Neural cell (in vitro differentiated cells): ENCODE results near the gene MECR. TPM values are rescaled to one million over a fixed set of nuclear protein-coding genes. Genes with fewer than 3 reads are reported as not detected.

ENCODE experiments used
- H2AFZ ChIP-seq: fragments of 200-600, 300-800 bp; sonication (generic), shearing (Covaris generic); 2 replicates; pipeline ENCODE4 v1.6.0; 2014; ENCODE audit warnings: low read depth, mild to moderate bottlenecking, antibody characterized with exemption, low read length, moderate library complexity
- H3F3A ChIP-seq: fragments of 200-600 bp; shearing (Covaris generic); 2 replicates; pipeline ENCODE4 v1.6.1; 2016; ENCODE audit warnings: mild to moderate bottlenecking, moderate library complexity, mixed read lengths, antibody characterized with exemption, low read length; ENCODE audit not compliant: insufficient read depth, poor library complexity, severe bottlenecking
- H3K27ac ChIP-seq: fragments of 200-600, 300-800 bp; sonication (generic), shearing (Covaris generic); 2 replicates; pipeline ENCODE4 v1.5.1; 2014; ENCODE audit warnings: mild to moderate bottlenecking, low read length, moderate library complexity
- H3K27me3 ChIP-seq: fragments of 300-800, 200-600 bp; sonication (generic), shearing (Covaris generic); 2 replicates; pipeline ENCODE4 v1.6.0; 2014; ENCODE audit warnings: mild to moderate bottlenecking, low read depth, low read length, moderate library complexity; ENCODE audit not compliant: insufficient read depth
- H3K36me3 ChIP-seq: fragments of 300-800, 200-600 bp; sonication (generic), shearing (Covaris generic); 2 replicates; pipeline ENCODE4 v1.5.1; 2014; ENCODE audit warnings: mild to moderate bottlenecking, antibody characterized with exemption, low read length, moderate library complexity; ENCODE audit not compliant: insufficient read depth
- H3K4me2 ChIP-seq: fragments of 300-800, 200-600 bp; sonication (generic), shearing (Covaris generic); 2 replicates; pipeline ENCODE4 v1.6.0; 2014; ENCODE audit warnings: mild to moderate bottlenecking, low read length
- H3K4me3 ChIP-seq: fragments of 300-800, 200-600 bp; sonication (generic), shearing (Covaris generic); 2 replicates; pipeline ENCODE4 v1.5.1; 2014; ENCODE audit warnings: mild to moderate bottlenecking, low read length, moderate library complexity
- H3K79me2 ChIP-seq: fragments of 200-600 bp; shearing (Covaris generic); replicated peaks from 2 replicates; pipeline ENCODE4 v1.6.0; 2014; ENCODE audit warnings: mild to moderate bottlenecking, low read length, moderate library complexity; ENCODE audit not compliant: insufficient read depth
- H3K9ac ChIP-seq: fragments of 300-800, 200-600 bp; sonication (generic), shearing (Covaris generic); 2 replicates; pipeline ENCODE4 v1.6.1; 2016; ENCODE audit warnings: mild to moderate bottlenecking, low read length, mixed read lengths
- H3K9me2 ChIP-seq: fragments of 200-600 bp; shearing (Covaris generic); 2 replicates; pipeline ENCODE4 v1.6.1; 2016; ENCODE audit warnings: mild to moderate bottlenecking, low read length, mixed read lengths; ENCODE audit not compliant: insufficient read depth
- H3K9me3 ChIP-seq: fragments of 200-600, 300-800 bp; sonication (generic), shearing (Covaris generic); 2 replicates; pipeline ENCODE4 v1.6.1; 2016; ENCODE audit warnings: mild to moderate bottlenecking, mixed run types, low read length, moderate library complexity, mixed read lengths
- H4K20me1 ChIP-seq: fragments of 200-600 bp; shearing (Covaris generic); 2 replicates; pipeline ENCODE4 v1.6.1; 2016; ENCODE audit warnings: mild to moderate bottlenecking, mixed run types; ENCODE audit not compliant: insufficient read depth
- CTCF ChIP-seq: fragments of 450-650 bp; IDR thresholded peaks from 2 replicates; pipeline ENCODE4 v1.5.1; 2014; ENCODE audit warnings: antibody characterized with exemption, mild to moderate bottlenecking, moderate library complexity; ENCODE audit not compliant: poor library complexity, severe bottlenecking
- EP300 ChIP-seq: fragments of 450-650 bp; conservative IDR thresholded peaks from 2 replicates; pipeline ENCODE4 v1.6.1; 2014; ENCODE audit warnings: antibody characterized with exemption, mild to moderate bottlenecking, moderate library complexity; ENCODE audit not compliant: poor library complexity, severe bottlenecking
- EZH2 ChIP-seq: fragments of 200-600, 300-800 bp; shearing (Covaris generic), sonication (generic); IDR thresholded peaks from 2 replicates; pipeline ENCODE4 v1.6.1; 2014; ENCODE audit warnings: antibody characterized with exemption, low read length, borderline replicate concordance, mild to moderate bottlenecking; ENCODE audit not compliant: insufficient read depth, poor library complexity, severe bottlenecking
- MXI1 ChIP-seq: fragments of 450-650 bp; conservative IDR thresholded peaks from 2 replicates; pipeline ENCODE4 v1.6.1; 2014; ENCODE audit warnings: antibody characterized with exemption, mild to moderate bottlenecking; ENCODE audit not compliant: poor library complexity, severe bottlenecking
- POLR2AphosphoS5 ChIP-seq: IDR thresholded peaks from 2 replicates; pipeline ENCODE4 v1.6.1; 2012
- RAD21 ChIP-seq: fragments of 450-650 bp; conservative IDR thresholded peaks from 2 replicates; pipeline ENCODE4 v1.6.1; 2014; ENCODE audit warnings: antibody characterized with exemption, mild to moderate bottlenecking, moderate library complexity
- REST ChIP-seq: IDR thresholded peaks from 2 replicates; pipeline ENCODE4 v1.6.1; 2012; ENCODE audit warnings: borderline replicate concordance
- SMC3 ChIP-seq: fragments of 450-650 bp; conservative IDR thresholded peaks from 2 replicates; pipeline ENCODE4 v1.6.1; 2014; ENCODE audit warnings: antibody characterized with exemption, mild to moderate bottlenecking, moderate library complexity; ENCODE audit not compliant: poor library complexity
- TAF1 ChIP-seq: IDR thresholded peaks from 2 replicates; pipeline ENCODE4 v1.6.1; 2012; ENCODE audit warnings: low read depth
- polyA plus RNA-seq: library from polyadenylated mRNA; depleted of rRNA; stranded (reverse); fragments of >200 nt; gene quantifications from 2 replicates; pipeline ENCODE4 v1.2.3, GENCODE V29; 2014

Gene MECR
- polyA plus RNA-seq, 1 donor from 2014 or later = 14.0 TPM

- H3K9me3 ChIP-seq = no peaks in the 10 kb centered on the region
- no peak overlapping the region for H3K4me3 ChIP-seq
- H3K4me2 ChIP-seq = no peak overlapping the region
- no peaks in the 10 kb centered on the region for H4K20me1 ChIP-seq
- H3K79me2 ChIP-seq = peaks cover 39% of the 10 kb centered on the region
- H3F3A ChIP-seq = no peaks in the 10 kb centered on the region
- H3K27me3 ChIP-seq = no peaks in the 10 kb centered on the region
- H2AFZ ChIP-seq = no peak overlapping the region
- no peak for TF ChIP-seq REST
- peaks cover 8% of the 10 kb centered on the region for H3K36me3 ChIP-seq
- no peak overlapping the region for H3K9ac ChIP-seq
- no peak overlapping the region for H3K27ac ChIP-seq
- no peaks in the 10 kb centered on the region for H3K9me2 ChIP-seq
Measured at GRCh38 chr1:29162025-29162424, 68.7 kb downstream of the MECR start.

GRCh38 chr1:29159773-29160172 is 71.0 kb downstream of the MECR start:
- Histone ChIP-seq H3K9me3 (no peaks in the 10 kb centered on the region), H2AFZ (no peak overlapping the region), H3K36me3 (peaks cover 12% of the 10 kb centered on the region), H3K27me3 (no peaks in the 10 kb centered on the region), H3K4me3 (no peak overlapping the region), H3F3A (no peaks in the 10 kb centered on the region), H3K4me2 (no peak overlapping the region), H3K27ac (no peak overlapping the region), H3K79me2 (peaks cover 39% of the 10 kb centered on the region), H3K9me2 (no peaks in the 10 kb centered on the region), H3K9ac (no peak overlapping the region), H4K20me1 (no peaks in the 10 kb centered on the region)
- TF ChIP-seq CTCF (no peak), RAD21 (no peak), TAF1 (no peak), POLR2AphosphoS5 (no peak), EZH2 (no peak), EP300 (no peak), REST (no peak), SMC3 (no peak), MXI1 (no peak)
